ENCODE data around the gene HMGN5. TPM values are rescaled to one million over a fixed set of nuclear protein-coding genes. Genes with fewer than 3 reads are reported as not detected.
A peak's percentile ranks its signal among the peaks of the same experiment; 100 is the strongest.

HMGN5 gene
- total and polyA plus RNA-seq, 2 of the 8 experiments (the other 6 are each of a cell fraction or from before 2014, with no cell fraction given), result 6.0 to 20.4 TPM

GRCh38 chrX:81195712-81196111 lies 6.0 kb downstream of the HMGN5 start (continued):
- TF ChIP-seq CHD7 (IDR thresholded peaks at IDR 0.05; ENCODE audit: insufficient replicate concordance, low read length) (no peak), RAD21 (IDR thresholded peaks at IDR 0.05 in 1 of 2, conservative IDR thresholded peaks at IDR 0.05 in 1 of 2; ENCODE audit: low read depth in 2 of 2, low read length in 2 of 2) (peak; percentile 49 to 60; a peak in 3 of 4 replicates), GABPA (IDR thresholded peaks at IDR 0.05; ENCODE audit: borderline replicate concordance, insufficient read depth, low read length) (no peak), HDAC6 (IDR thresholded peaks at IDR 0.05; ENCODE audit: low read depth, low read length) (no peak), BRCA1 (IDR thresholded peaks at IDR 0.05; ENCODE audit: low read depth, low read length) (no peak), KDM1A (IDR thresholded peaks at IDR 0.05; ENCODE audit: borderline replicate concordance, low read length) (no peak), CREB1 (IDR thresholded peaks at IDR 0.05) (no peak), BACH1 (IDR thresholded peaks at IDR 0.05; ENCODE audit: low read length) (no peak), YY1 (IDR thresholded peaks at IDR 0.05; ENCODE audit: low read depth, low read length) (no peak)

All from H1 (cell line).